Measurements from ENCODE around the gene AIFM3. TPM values are rescaled to one million over a fixed set of nuclear protein-coding genes. Genes with fewer than 3 reads are reported as not detected.

AIFM3 gene
- total RNA-seq, 1 donor from 2014 or later, result 0.99 TPM

- no peak for DNase-seq (ENCODE audit: low read depth)
These were observed 8.7 kb downstream of the AIFM3 start for GRCh38 chr22:20975541-20976290.

- DNase-seq (ENCODE audit: low read depth), result no peak
These were observed 9.3 kb downstream of the AIFM3 start for GRCh38 chr22:20976291-20976877.

GRCh38 chr22:20977019-20977418 lies 10.0 kb downstream of the AIFM3 start:
- no peak for DNase-seq (ENCODE audit: low read depth)

- DNase-seq (ENCODE audit: low read depth), result no peak
These were observed 10.6 kb downstream of the AIFM3 start for GRCh38 chr22:20977516-20978170.

DNA sequence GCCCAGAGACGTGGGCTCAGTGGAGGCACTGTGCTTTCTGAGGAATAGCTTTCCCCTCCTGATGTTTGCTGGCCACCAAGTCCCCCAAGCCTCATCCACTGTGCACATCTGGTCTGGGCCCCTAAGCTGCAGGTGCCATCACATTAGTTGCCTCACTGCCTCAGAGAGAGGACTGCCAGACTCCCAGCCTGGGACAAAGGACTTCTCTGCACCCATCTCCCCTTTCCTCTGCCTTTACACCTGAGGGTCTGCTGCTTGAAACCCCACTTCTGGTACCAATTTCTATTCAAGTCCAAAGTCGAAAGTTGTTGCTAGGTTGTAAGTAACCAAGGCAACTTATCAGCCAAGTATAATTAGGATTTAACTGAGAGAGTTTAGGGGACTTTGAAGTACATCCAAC lies 11.4 kb downstream of the AIFM3 start:
- no peak for DNase-seq (ENCODE audit: low read depth)

GRCh38 chr22:20979243-20979809 lies 12.3 kb downstream of the AIFM3 start:
- DNase-seq (ENCODE audit: low read depth), result peak; percentile 63

- DNase-seq (ENCODE audit: low read depth), result no peak
These were observed 12.9 kb downstream of the AIFM3 start for GRCh38 chr22:20979940-20980453.

GRCh38 chr22:20980523-20980922 lies 13.5 kb downstream of the AIFM3 start:
- DNase-seq (ENCODE audit: low read depth), result no peak

DNA sequence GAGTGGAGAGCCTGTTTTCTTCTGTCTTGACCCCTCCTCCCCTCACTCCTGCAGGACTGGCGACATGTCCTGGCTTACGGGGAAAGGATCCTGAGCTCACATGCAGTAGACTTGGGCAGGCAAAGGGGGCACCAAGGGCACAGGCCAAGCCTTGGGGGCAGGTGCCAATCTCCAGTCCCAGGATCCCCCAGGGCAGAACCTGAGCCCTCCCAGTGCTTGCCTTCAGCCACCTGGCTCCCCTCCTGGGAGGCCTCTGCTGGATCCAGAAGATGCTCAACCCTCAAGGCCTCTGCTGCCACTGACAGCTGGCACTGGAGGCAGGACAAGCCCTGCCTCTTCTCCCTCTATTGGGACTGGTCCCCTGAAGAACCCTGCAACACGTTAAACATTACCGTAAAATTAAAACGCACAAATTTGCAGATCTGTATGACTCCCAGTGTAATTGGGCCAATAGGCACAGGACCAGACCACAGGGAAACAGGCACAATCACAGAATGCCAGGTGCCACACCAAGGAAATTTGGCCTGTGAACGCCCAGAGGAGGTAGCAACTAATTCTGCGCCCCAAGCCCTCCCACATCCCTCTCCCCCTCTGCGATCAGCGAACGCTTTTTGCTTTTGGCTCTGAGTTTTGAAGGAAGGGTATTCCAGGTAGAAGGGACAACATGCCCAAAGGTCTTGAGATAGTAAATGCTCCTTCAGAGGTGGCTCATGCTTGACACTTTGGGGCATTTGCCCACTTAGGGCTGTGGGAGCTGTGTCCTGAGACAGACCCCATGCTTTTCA lies 14.1 kb downstream of the AIFM3 start:
- DNase-seq (ENCODE audit: low read depth), result no peak

GRCh38 chr22:20981787-20982562 lies 14.9 kb downstream of the AIFM3 start, which contains the start of gene LZTR1:
Gene LZTR1, plus strand, starts transcription at chr22:20982297. Its CDS starts 75 bp downstream, at chr22:20982372.
- DNase-seq (ENCODE audit: low read depth), result peak; percentile 63

- DNase-seq (ENCODE audit: low read depth), result no peak
These were observed 15.5 kb downstream of the AIFM3 start for GRCh38 chr22:20982563-20982882.

DNA sequence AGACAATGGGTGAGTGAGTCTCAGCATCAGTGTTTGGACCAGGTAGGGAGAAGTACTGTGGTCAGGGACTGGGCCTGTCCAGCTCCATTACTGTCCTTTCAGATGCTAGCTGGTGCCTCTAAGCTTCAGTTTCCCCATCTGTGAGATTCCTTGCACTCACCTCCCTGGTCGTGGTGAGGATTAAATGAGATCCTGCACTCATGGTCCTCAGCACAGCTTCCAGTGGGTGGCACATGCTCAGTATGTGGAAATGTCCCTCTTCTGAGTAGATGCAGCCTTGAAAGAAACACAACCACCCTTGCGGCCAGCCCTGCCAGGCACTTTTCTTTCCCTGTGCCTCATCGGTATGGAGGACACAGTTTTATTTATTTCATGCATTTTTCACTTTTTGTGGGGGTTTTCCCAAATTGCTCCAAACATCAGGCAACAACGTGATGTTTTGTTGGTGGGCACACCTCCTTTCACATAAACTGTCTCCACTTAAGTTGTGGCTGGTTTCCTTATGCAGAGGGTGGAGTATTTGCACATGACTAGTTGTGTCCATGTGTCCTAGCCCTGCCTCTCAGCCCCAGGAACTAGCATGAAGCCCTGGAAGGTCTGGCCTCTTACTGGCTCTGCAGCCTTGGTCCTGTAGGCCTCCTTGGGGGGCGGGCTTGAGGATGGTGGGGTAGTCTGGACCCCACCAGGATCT lies 16.2 kb downstream of the AIFM3 start:
- no peak for DNase-seq (ENCODE audit: low read depth)

GRCh38 chr22:20985720-20986119 lies 18.7 kb downstream of the AIFM3 start:
- DNase-seq (ENCODE audit: low read depth), result no peak

DNA sequence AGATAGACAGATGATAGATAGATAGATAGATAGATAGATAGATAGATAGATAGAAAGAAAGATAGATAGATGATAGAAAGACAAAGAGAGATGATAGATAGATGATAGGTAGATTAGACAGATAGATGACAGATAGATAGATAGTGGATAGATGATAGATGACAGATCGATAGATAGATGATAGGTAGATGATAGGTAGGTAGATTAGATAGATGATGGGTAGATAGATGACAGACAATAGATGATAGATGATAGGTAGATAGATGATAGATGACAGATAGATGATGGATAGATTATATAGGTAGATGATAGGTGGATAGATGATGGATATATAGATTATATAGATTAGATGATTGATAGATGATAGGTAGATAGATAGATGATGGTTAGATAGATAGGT lies 19.3 kb downstream of the AIFM3 start:
- no peak for DNase-seq (ENCODE audit: low read depth)

- no peak for DNase-seq (ENCODE audit: low read depth)
These were observed 20.3 kb downstream of the AIFM3 start for GRCh38 chr22:20987375-20987774.

GRCh38 chr22:20988573-20989322 lies 21.7 kb downstream of the AIFM3 start:
- DNase-seq (ENCODE audit: low read depth), result no peak

GRCh38 chr22:20989323-20990138 lies 22.5 kb downstream of the AIFM3 start:
- no peak for DNase-seq (ENCODE audit: low read depth)

All from renal cortical epithelial cell (primary cell).